HL-60 (cell line): ENCODE data around the gene RBM33.

ENCODE experiments used
- CTCF ChIP-seq: IDR thresholded peaks from one replicate; pipeline ENCODE4 v1.5.1; 2011; ENCODE audit warnings: low read length, control low read depth, inconsistent platforms; ENCODE audit not compliant: insufficient read depth
- POLR2AphosphoS5 ChIP-seq: IDR thresholded peaks from 2 replicates; pipeline ENCODE4 v1.6.1; 2012; ENCODE audit warnings: low read depth
- REST ChIP-seq: IDR thresholded peaks from 2 replicates; pipeline ENCODE4 v1.6.1; 2012; ENCODE audit warnings: low read depth; ENCODE audit not compliant: insufficient replicate concordance
- SPI1 ChIP-seq: IDR thresholded peaks from 2 replicates; pipeline ENCODE4 v1.6.1; 2012; ENCODE audit warnings: low read depth, mild to moderate bottlenecking, borderline replicate concordance

GRCh38 chr7:155770241-155770640, 125.8 kb downstream of the RBM33 start:
- TF ChIP-seq CTCF (no peak), REST (no peak), POLR2AphosphoS5 (no peak), SPI1 (no peak)
